Measurements from ENCODE around the gene RNF167.

The RNF167 gene

GRCh38 chr17:4940555-4941318 is 669 bp downstream of the RNF167 start:
- no peak for DNase-seq

DNA sequence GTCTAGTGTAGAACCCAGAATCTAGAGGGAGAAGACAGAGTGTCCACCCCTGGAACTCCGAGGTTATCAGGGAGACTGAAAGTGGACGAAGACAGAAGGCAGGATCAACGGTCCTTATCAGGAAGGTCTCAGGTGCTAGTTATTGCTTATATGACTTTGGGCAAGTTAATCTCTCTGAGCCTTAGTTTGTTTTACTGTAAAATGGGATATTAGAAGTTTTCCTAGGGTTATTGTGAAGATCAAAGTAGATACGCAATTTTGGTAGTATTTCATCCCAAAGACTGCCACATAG is 1.2 kb downstream of the RNF167 start:
- no peak for DNase-seq

- DNase-seq = no peak
Measured at GRCh38 chr17:4942760-4943508, 2.9 kb downstream of the RNF167 start.

- peak; percentile 43 for DNase-seq
Measured at GRCh38 chr17:4944163-4944553, 4.1 kb downstream of the RNF167 start.

- no peak for DNase-seq
Measured at GRCh38 chr17:4944554-4945175, 4.6 kb downstream of the RNF167 start.

GRCh38 chr17:4945176-4945943 is 5.3 kb downstream of the RNF167 start:
- DNase-seq = peak; percentile 76

GRCh38 chr17:4945944-4946280 is 5.8 kb downstream of the RNF167 start:
- DNase-seq = no peak

- DNase-seq = no peak
Measured at GRCh38 chr17:4946312-4946976, 6.4 kb downstream of the RNF167 start.

- no peak for DNase-seq
Measured at GRCh38 chr17:4947010-4947410, 6.9 kb downstream of the RNF167 start.

GRCh38 chr17:4947411-4948165 is 7.5 kb downstream of the RNF167 start:
- peak; percentile 58 for DNase-seq

DNA sequence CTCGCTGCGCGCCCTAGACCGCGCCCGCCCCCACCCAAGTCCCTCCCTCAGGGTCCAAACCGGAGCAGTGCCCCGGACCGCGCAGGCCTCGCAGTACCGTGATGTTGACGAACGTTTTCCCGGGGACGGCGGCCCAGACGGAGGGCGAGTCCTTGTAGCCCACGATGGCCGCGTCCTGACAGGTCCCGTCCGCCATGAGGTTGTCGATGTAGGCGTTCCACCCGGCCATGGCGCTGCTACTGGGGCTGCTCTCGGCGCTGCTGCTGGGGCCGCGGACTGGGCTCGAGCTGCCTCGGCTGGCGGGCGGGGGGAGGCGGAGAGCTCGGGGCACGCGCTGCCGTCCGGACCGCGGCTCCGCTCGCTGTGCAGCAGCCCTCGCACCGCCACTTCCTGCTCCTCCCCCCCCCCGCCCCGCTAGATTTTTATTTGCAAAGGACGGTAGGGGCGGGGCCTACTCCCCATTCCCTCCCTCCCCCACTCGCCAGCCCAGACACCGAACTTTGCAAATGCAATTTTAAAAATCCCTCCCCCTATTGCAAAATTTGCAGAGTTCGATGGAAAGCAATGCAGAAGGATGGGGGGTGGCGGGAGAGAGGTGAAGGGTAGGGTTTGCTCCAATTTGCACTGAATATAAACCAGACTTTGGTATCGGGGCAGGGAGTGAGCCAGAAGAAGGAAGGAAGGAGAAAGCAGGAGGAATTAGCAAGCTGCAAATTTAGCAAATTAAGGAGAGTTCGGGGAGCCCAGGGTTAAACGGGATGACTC is 8.3 kb downstream of the RNF167 start, which contains the start of gene PFN1:
TSS of gene PFN1 (minus strand) at position 365 of the 765 bp plus-strand sequence. CDS start at position 229, 136 bp downstream.
- peak; percentile 92 for DNase-seq

- peak; percentile 82 for DNase-seq
Measured at GRCh38 chr17:4948931-4949320, 8.9 kb downstream of the RNF167 start.

GRCh38 chr17:4949321-4950074 is 9.4 kb downstream of the RNF167 start:
- peak; percentile 84 for DNase-seq

DNA sequence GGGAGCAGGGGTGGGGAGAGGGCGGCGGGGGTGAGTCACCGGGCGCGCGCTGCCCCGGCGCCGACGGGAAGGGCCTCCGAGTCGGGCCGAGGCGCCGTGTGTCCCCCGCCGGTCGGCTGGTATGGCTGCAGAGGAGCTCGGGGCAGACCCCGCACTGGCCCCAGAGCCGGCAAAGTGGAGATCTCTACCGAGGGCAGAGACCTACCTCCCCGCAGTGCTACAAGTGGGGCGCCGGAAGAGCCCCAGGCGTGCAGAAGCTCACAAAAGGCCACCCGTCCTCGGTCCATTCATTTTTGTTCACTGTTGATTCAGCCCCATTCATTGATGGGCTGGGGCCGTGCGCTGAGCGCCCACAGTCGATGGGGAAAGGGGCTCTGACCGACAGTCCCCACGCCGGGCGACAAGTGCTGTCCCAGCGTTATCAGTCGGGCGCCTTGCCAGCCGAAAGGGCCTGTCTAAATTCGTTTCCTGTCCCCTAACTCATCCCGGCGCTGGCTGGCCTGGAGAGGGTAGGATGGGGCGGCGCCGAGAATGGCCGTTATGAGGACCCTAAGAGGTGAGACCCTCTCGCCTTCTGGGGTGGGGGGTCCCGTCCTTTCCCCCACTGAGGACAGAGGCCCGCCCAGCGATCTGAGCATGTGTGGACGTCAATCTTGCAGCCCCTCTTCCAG is 10.1 kb downstream of the RNF167 start:
- no peak for DNase-seq

GRCh38 chr17:4950746-4951204 is 10.7 kb downstream of the RNF167 start, which contains the start of gene ENO3:
ENO3 (plus strand) TSS chr17:4951119; CDS start chr17:4951830, 711 bp downstream.
- DNase-seq = no peak

DNA sequence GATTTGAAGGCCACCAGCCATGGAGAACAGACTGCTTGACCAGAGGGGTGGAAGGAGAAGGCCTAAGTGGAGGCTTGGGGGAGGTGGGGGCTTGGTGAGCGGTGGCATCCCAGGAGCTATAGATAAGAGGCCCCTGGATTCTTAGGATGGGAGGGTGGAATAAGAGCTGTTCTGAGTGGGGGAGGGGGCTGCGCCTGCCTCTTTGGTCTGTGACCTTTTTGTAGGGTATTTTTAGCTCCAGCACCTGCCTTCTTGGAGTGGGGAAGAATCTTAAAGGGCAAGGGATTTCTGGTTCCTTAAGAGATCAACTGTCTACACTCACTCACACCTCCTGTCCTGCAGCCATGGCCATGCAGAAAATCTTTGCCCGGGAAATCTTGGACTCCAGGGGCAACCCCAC is 11.4 kb downstream of the RNF167 start:
- DNase-seq = no peak

DNA sequence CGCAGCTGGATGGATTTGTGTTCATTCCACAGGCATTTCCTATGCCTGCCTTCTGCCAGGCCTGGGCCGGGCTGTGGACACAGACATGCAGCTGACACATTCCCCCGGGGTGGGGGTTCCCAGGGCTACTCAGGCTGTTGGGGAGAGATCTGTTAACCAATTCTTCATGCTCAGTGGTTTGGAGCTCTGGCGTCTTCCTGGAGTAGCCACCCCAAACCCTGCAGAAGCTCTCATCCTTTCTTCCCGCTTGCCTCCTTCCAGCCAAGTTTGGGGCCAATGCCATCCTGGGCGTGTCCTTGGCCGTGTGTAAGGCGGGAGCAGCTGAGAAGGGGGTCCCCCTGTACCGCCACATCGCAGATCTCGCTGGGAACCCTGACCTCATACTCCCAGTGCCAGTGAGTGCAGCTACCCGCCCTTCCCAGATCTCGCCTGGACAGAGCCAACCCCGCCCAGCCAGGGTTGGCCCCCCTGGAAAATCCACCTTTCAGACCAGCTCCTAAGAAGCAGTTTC is 13.4 kb downstream of the RNF167 start:
- no peak for DNase-seq

DNA sequence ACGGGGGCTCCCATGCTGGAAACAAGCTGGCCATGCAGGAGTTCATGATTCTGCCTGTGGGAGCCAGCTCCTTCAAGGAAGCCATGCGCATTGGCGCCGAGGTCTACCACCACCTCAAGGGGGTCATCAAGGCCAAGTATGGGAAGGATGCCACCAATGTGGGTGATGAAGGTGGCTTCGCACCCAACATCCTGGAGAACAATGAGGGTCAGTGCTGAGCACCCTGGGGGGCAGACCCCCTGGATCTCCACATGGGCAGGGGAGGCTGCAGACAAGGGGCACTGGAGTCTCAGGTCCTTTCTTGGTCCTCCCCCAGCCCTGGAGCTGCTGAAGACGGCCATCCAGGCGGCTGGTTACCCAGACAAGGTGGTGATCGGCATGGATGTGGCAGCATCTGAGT is 15.0 kb downstream of the RNF167 start:
- no peak for DNase-seq

GRCh38 chr17:4956493-4957061 is 16.5 kb downstream of the RNF167 start:
- no peak for DNase-seq

Data from CD4-positive, alpha-beta T cell treated with Interferon gamma for 1 hour (primary cell).